Peyer's patch (tissue), 4 donors: ENCODE results near the gene ZCCHC8. TPM values are rescaled to one million over a fixed set of nuclear protein-coding genes. Genes with fewer than 3 reads are reported as not detected.
"Not testable (repeated sequence)": the region's sequence is repeated elsewhere in the genome, so short reads cannot be mapped to it uniquely, and the experiment has no call there.

Experiments used
- DNase-seq, 3 donors: peaks; one replicate each; pipeline ENCODE4 v3.0.0-alpha.2; 2017 to 2019
- H3K27ac ChIP-seq, 4 donors: fragments of 200-600 bp; sonication (generic); one replicate each; pipeline ENCODE4 v1.5.1; 2016 to 2019
- H3K27me3 ChIP-seq, 2 donors: fragments of 200-600 bp; sonication (generic); one replicate each; pipeline ENCODE4 v1.5.1; 2019
- H3K36me3 ChIP-seq, 3 donors: fragments of 200-600 bp; sonication (generic); one replicate each; pipeline ENCODE4 v1.5.1; 2016 to 2019
- H3K4me1 ChIP-seq, 4 donors: fragments of 200-600 bp; sonication (generic); one replicate each; pipeline ENCODE4 v1.5.1; 2016 to 2019
- H3K4me3 ChIP-seq, 4 donors: fragments of 200-600 bp; sonication (generic); 1 replicate in 3 of 4; 2 replicates in 1 of 4; pipeline ENCODE4 v1.5.1; 2016 to 2019; ENCODE audit warnings: mild to moderate bottlenecking in 1 of 4
- H3K9me3 ChIP-seq, 4 donors: fragments of 200-600 bp; sonication (generic); one replicate each; pipeline ENCODE4 v1.5.1; 2016 to 2019; ENCODE audit warnings: mild to moderate bottlenecking in 1 of 4
- CTCF ChIP-seq, 6 experiments: fragments of 450-650 bp in 4 of 6; fragments of 200-600 bp in 2 of 6; sonication (generic) in 1 of 6; IDR thresholded peaks; one replicate each; pipeline ENCODE4 v1.5.1; 2017 to 2019; ENCODE audit warnings: antibody characterized with exemption in 6 of 6, mild to moderate bottlenecking in 3 of 6, moderate library complexity in 1 of 6
- POLR2A ChIP-seq, 2 donors: fragments of 450-650 bp; IDR thresholded peaks; one replicate each; pipeline ENCODE4 v1.5.1; 2017; ENCODE audit warnings: antibody characterized with exemption in 2 of 2, mild to moderate bottlenecking in 2 of 2, moderate library complexity in 2 of 2
- total RNA-seq, 4 donors: library from RNA; depleted of rRNA; stranded (reverse); fragments of >200 nt; gene quantifications; one replicate each; pipeline ENCODE4 v1.1.0, GENCODE V29; 2016

The ZCCHC8 gene
- total RNA-seq, 4 donors from 2014 or later: 20.5 to 59.4 (median 28.4) TPM

- H3K9me3 ChIP-seq: no peaks in the 10 kb centered on the region
- peaks cover 0 to 83% (median 3%) of the 10 kb centered on the region in 3 donors for H3K36me3 ChIP-seq
- no peak for DNase-seq
Observed at GRCh38 chr12:122489038-122489437, 11.7 kb downstream of the ZCCHC8 start.

GRCh38 chr12:122487807-122488206 is 12.9 kb downstream of the ZCCHC8 start:
- H3K27me3 ChIP-seq, H3K9me3 ChIP-seq, H3K4me3 ChIP-seq, H3K27ac ChIP-seq, H3K4me1 ChIP-seq, DNase-seq: not testable (repeated sequence)
- H3K36me3 ChIP-seq: peaks cover 0 to 91% (median 3%) of the 10 kb centered on the region in 3 donors

More at GRCh38 chr12:122489038-122489437, 11.7 kb downstream of the ZCCHC8 start:
- Histone ChIP-seq H3K27me3 (no peaks in the 10 kb centered on the region), H3K27ac (no peak overlapping the region), H3K4me1 (no peaks in the 10 kb centered on the region), H3K4me3 (no peak overlapping the region)
- TF ChIP-seq POLR2A (IDR thresholded peaks at IDR 0.05): no peak
- TF ChIP-seq CTCF (IDR thresholded peaks at IDR 0.05): no peak

GRCh38 chr12:122486805-122487426 is 13.8 kb downstream of the ZCCHC8 start:
- Histone ChIP-seq H3K27ac (no peak overlapping the region), H3K4me1 (no peaks in the 10 kb centered on the region), H3K27me3 (no peaks in the 10 kb centered on the region), H3K9me3 (no peaks in the 10 kb centered on the region), H3K36me3 (peaks cover 0 to 88% (median 3%) of the 10 kb centered on the region in 3 donors), H3K4me3 (no peak overlapping the region)
- TF ChIP-seq POLR2A (IDR thresholded peaks at IDR 0.05): no peak
- no peak for TF ChIP-seq CTCF (IDR thresholded peaks at IDR 0.05)
- DNase-seq: peak in 1 of 3 donors; percentile 1

- peaks cover 0 to 88% (median 3%) of the 10 kb centered on the region in 3 donors for H3K36me3 ChIP-seq
Observed at GRCh38 chr12:122486360-122486759, 14.4 kb downstream of the ZCCHC8 start.

GRCh38 chr12:122484385-122484784 is 16.3 kb downstream of the ZCCHC8 start:
- DNase-seq, H3K27ac ChIP-seq, H3K9me3 ChIP-seq, H3K27me3 ChIP-seq, H3K4me3 ChIP-seq, H3K4me1 ChIP-seq: not testable (repeated sequence)
- peaks cover 0 to 92% (median 0%) of the 10 kb centered on the region in 3 donors for H3K36me3 ChIP-seq

More at GRCh38 chr12:122486360-122486759, 14.4 kb downstream of the ZCCHC8 start:
- H3K4me1 ChIP-seq, H3K27ac ChIP-seq, H3K4me3 ChIP-seq, H3K9me3 ChIP-seq, H3K27me3 ChIP-seq, DNase-seq: not testable (repeated sequence)

GRCh38 chr12:122483969-122484368 is 16.8 kb downstream of the ZCCHC8 start:
- H3K36me3 ChIP-seq: peaks cover 0 to 92% (median 0%) of the 10 kb centered on the region in 3 donors

GRCh38 chr12:122481861-122482260 is 18.9 kb downstream of the ZCCHC8 start:
- no peaks in the 10 kb centered on the region for H3K4me1 ChIP-seq
- no peak for DNase-seq
- H3K27me3 ChIP-seq: no peaks in the 10 kb centered on the region
- no peak overlapping the region for H3K27ac ChIP-seq
- H3K36me3 ChIP-seq: peaks cover 0 to 91% (median 0%) of the 10 kb centered on the region in 3 donors
- H3K9me3 ChIP-seq: no peaks in the 10 kb centered on the region
- H3K4me3 ChIP-seq: no peak overlapping the region
- no peak for TF ChIP-seq POLR2A (IDR thresholded peaks at IDR 0.05)
- TF ChIP-seq CTCF (IDR thresholded peaks at IDR 0.05): no peak

More at GRCh38 chr12:122483969-122484368, 16.8 kb downstream of the ZCCHC8 start:
- DNase-seq: peak in 1 of 3 donors; percentile 8
- Histone ChIP-seq H3K4me1 (no peaks in the 10 kb centered on the region), H3K27me3 (no peaks in the 10 kb centered on the region), H3K4me3 (no peak overlapping the region), H3K9me3 (no peaks in the 10 kb centered on the region), H3K27ac (no peak overlapping the region)
- TF ChIP-seq POLR2A (IDR thresholded peaks at IDR 0.05) (no peak), CTCF (IDR thresholded peaks at IDR 0.05) (no peak)
